Measurements from ENCODE around the gene MYO1D.

- TF ChIP-seq CTCF (IDR thresholded peaks at IDR 0.05; ENCODE audit: insufficient read depth, low read depth, low read length) (no peak), EZH2 (IDR thresholded peaks at IDR 0.05; ENCODE audit: insufficient read depth, low read length) (no peak)
Measured at GRCh38 chr17:32486111-32486700, 390.7 kb downstream of the MYO1D start.
